HUES6 (cell line): ENCODE measurements around the gene XPO5.

Experiments
- H3K27ac ChIP-seq: 2 replicates; pipeline ENCODE4 v1.7.0; 2013; ENCODE audit warnings: low read depth, mild to moderate bottlenecking, low read length, inconsistent platforms
- H3K27me3 ChIP-seq: 2 replicates; pipeline ENCODE4 v1.6.1; 2013; ENCODE audit warnings: low read length; ENCODE audit not compliant: control insufficient read depth, insufficient read depth
- H3K36me3 ChIP-seq: 2 replicates; pipeline ENCODE4 v1.6.1; 2013; ENCODE audit warnings: low read length; ENCODE audit not compliant: control insufficient read depth, insufficient read depth
- H3K4me1 ChIP-seq: 2 replicates; pipeline ENCODE4 v1.6.1; 2013; ENCODE audit warnings: low read length; ENCODE audit not compliant: control insufficient read depth, insufficient read depth
- H3K4me3 ChIP-seq: 2 replicates; pipeline ENCODE4 v1.5.1; 2013; ENCODE audit warnings: low read depth, low read length
- H3K9ac ChIP-seq: one replicate; pipeline ENCODE4 v1.6.1; 2013; ENCODE audit warnings: mild to moderate bottlenecking, low read length
- H3K9me3 ChIP-seq: 2 replicates; pipeline ENCODE4 v1.6.1; 2013; ENCODE audit warnings: low read depth, low read length; ENCODE audit not compliant: control insufficient read depth, insufficient read depth

XPO5 gene

DNA sequence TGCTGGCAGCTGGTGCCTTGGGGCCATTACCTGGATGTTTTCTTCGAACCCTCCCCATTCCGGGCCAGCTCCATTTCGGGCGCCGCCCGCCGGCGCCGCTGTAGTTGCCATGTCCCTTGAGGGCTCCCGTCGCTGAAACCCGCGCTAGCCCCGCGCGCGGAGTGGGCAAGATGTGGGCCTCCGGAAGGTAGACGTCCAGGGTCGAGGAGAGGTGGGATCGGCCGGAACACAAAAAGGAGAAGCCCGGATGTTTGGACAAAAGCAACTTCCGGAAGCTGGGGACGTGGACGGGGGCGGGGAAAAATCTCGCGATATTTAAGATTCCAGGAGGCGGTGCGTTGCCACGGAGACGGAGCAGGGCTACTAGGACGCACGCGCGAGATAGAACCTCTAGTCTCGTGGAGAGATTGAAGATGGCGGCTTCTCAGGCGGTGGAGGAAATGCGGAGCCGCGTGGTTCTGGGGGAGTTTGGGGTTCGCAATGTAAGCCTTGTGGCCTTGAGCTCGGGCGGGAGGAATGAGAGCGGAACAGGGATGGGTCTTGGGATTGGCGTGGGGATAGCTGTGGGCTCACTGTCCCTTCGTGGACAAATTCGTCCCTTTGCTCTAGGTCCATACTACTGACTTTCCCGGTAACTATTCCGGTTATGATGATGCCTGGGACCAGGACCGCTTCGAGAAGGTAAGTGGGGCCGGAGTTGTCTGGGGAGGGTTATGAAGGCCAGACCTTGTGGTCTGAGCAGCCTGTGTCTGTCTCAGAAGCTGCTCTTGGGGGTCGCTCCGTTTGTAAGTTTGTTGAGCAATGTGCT lies 58.9 kb downstream of the XPO5 start, which contains the start of the genes POLR1C and YIPF3:
POLR1C (plus strand) TSS at position 393 of the 808 bp plus-strand sequence; CDS start at position 414, 21 bp downstream.
YIPF3 (minus strand) TSS at position 230 of the 808 bp plus-strand sequence; CDS start at position 111, 119 bp downstream.
- Histone ChIP-seq H3K4me1 (peaks cover 11% of the 10 kb centered on the region), H3K4me3 (peak within 1 kb of the TSS; percentile 89), H3K27ac (peak within 1 kb of the TSS; percentile 68), H3K36me3 (peaks cover 69% of the 10 kb centered on the region), H3K9me3 (no peaks in the 10 kb centered on the region), H3K27me3 (no peaks in the 10 kb centered on the region), H3K9ac (peak within 1 kb of the TSS; percentile 95)

DNA sequence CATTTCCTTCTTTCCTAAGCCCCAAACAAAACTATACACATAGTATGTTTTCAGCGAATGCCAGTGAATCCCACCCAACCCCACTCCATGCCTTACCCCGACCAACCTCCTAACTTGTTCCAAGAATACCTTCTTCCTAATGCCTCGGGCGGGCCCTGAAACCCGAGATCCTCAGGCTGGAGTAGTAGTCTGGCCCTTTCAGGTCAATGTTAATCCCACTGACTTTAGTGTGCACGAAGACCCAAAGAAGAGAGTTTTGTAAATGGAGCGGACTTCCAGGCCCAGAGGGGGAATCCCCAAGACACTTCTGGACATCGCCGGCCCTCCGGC lies 59.5 kb downstream of the XPO5 start:
- peaks cover 69% of the 10 kb centered on the region for H3K36me3 ChIP-seq
- H3K4me3 ChIP-seq = peak overlapping the region; percentile 89

DNA sequence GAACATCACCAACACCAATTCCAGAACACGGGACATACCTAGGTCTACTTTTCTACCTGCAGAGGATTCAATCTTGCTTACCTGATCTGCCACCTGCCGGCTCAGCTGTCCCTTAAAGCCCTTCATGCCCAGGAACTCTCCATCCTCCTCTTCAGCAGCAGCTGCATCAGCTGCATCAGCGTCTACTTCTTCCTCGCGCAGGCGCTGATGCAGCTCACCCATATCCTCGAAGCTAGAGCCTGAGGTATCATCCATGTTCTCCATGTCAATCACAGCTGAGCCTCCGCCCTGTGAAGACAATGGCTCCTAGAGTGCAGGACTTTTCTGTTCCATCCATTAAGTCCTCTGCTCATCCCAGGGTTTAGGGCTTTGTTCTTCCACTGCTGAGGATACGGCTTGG lies 60.0 kb downstream of the XPO5 start:
- Histone ChIP-seq H3K9me3 (no peaks in the 10 kb centered on the region), H3K27me3 (no peaks in the 10 kb centered on the region), H3K4me3 (peak overlapping the region; percentile 89), H3K27ac (no peak overlapping the region), H3K4me1 (peaks cover 18% of the 10 kb centered on the region), H3K36me3 (peaks cover 66% of the 10 kb centered on the region), H3K9ac (peak overlapping the region; percentile 95)

More for the DNA sequence above, 59.5 kb downstream of the XPO5 start:
- Histone ChIP-seq H3K9ac (peak overlapping the region; percentile 95), H3K9me3 (no peaks in the 10 kb centered on the region), H3K27me3 (no peaks in the 10 kb centered on the region), H3K4me1 (peaks cover 16% of the 10 kb centered on the region), H3K27ac (peak overlapping the region; percentile 68)

DNA sequence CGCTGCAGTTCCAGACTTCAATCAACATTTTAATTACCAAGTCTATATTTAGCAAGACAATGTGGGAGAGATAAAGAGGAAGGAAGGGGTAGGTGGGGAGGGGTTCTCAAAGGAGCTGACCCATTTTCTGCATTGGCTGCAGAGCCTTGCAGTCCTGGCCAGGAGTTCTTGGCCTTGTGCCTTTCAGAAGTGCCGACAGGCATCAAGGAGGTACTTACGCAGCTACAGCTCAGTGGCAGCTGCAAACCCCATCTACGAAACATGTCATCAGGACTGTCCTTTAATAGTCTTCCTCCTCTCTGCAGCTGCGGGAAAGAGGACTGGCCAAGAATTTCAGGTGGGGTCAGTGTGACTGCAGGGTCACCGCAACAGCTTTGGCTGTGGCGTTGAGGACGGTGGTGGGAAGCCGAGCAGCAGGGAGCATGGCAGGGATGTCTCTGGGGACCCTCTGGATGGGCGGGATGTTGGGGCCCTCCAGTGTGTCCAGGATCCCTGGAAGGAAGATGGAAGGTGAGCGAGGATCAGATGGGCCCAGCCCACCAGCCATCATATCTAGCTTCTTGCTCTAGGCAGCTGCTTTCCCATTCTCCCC lies 63.9 kb downstream of the XPO5 start:
- no peak overlapping the region for H3K27ac ChIP-seq
- H3K36me3 ChIP-seq = peaks cover 42% of the 10 kb centered on the region
- H3K4me3 ChIP-seq = no peak overlapping the region
- no peaks in the 10 kb centered on the region for H3K9me3 ChIP-seq
- H3K27me3 ChIP-seq = peaks cover 28% of the 10 kb centered on the region
- peaks cover 23% of the 10 kb centered on the region for H3K4me1 ChIP-seq
- H3K9ac ChIP-seq = no peak overlapping the region

DNA sequence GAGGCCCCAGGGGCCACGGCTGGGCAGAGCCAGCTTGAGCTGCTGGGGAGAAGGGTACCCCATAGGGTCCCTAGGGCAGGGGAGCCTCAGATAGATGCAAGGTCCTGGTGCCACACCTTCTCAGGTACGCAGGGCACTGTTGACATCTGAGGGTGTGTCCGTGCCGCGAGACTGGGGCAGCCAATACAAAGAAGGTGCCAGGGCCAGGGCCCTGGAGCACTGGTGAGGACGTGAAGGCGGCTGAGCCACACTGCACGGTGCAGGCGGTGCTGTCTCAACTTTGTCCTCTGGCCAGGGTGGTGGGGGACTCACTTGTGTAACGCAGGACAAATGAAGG lies 65.0 kb downstream of the XPO5 start:
- H3K36me3 ChIP-seq = peaks cover 43% of the 10 kb centered on the region
- H3K9ac ChIP-seq = peak overlapping the region; percentile 55
- H3K4me3 ChIP-seq = peak overlapping the region; percentile 91
- peaks cover 30% of the 10 kb centered on the region for H3K27me3 ChIP-seq
- H3K27ac ChIP-seq = no peak overlapping the region
- H3K4me1 ChIP-seq = peaks cover 23% of the 10 kb centered on the region
- H3K9me3 ChIP-seq = no peaks in the 10 kb centered on the region

DNA sequence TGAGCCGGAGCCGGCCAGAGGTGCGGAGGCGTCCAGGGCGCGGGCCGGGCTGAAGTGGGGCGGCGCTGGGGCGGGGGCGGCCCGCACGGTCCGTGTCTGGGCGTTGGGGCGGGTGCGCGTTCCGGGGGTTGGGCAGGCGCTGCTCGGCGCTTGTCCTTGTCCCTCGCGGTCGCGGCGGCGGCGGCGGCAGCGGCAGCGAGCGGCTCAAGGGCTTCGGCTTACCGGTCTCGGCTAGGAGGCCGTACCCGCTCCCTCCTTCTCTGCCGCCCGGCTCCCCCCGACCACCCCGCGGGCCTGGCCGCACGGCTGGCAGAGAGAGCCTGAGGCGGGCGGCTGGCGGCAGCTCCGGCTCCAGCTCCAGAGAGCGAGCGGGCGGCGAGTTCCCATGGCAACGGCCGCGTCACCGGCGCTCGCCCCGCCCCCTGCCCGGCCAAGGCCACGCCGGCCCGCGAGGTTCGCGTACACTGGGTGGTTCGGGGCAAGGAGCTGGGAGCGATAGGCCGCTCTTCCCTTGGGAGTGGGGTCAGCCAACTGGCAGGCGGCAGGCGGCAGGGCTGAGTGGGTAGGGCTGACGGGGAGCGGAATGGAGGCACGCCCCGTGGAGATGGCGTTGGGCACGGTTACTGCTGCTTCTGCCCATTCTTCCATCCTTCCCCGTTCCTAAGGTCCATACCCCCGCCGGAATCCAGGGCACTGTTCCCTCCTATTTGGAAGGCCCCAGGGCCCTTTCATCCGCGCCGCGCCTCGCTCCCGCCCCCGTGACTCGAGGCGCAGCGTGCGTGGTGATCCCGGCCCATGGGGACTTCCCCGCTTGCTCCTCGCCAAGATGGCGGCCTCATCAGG lies 65.6 kb downstream of the XPO5 start, which contains the start of gene LRRC73:
LRRC73 (minus strand) TSS at position 363 of the 843 bp plus-strand sequence. CDS start 561 bp downstream, outside the sequence.
- Histone ChIP-seq H3K27me3 (peaks cover 30% of the 10 kb centered on the region), H3K27ac (no peak within 1 kb of the TSS), H3K4me1 (peaks cover 20% of the 10 kb centered on the region), H3K9me3 (no peaks in the 10 kb centered on the region), H3K9ac (peak within 1 kb of the TSS; percentile 55), H3K36me3 (peaks cover 44% of the 10 kb centered on the region), H3K4me3 (peak within 1 kb of the TSS; percentile 91)

DNA sequence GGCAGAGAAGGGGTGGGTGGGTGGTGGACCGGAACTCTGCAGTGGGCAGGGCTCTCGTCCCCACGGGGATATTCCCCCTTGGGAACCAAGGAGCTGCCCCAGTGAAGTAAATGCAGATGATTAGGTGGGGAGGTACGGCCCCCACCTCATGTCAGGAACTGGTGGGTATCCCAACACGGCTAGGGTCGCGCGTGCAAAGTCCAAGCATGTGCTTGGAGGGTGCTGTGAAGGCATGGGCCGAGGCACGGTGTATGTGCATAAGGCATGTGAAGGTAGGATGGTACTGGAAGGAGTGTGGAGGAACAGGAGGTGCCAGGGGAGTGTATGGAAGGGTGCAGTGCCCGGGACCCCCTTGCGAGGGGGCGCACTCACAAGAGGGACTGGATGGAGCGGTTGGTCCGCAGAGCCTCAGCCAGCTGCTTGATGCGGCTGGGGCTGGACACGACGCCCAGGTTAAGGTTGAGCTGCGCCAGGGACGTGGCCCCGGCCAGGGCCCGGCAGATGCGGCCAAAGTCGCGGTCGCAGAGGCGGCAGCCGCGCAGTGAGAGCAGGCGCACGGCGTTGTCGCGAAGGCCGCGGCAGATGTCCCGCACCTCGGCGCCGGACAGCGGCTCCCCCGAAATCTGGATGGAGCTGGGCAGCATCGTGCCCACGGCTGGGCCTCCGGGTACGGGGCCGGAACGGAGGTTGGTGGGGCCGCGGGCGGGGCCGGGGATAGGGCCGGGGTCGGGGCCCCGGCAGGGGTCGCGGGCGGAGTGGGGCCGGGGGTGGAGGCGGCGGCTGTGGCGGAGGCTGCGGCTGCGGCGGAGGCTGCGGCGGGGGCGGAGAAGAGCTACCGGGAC lies 66.5 kb downstream of the XPO5 start:
- Histone ChIP-seq H3K4me1 (peaks cover 20% of the 10 kb centered on the region), H3K36me3 (peaks cover 47% of the 10 kb centered on the region), H3K9me3 (no peaks in the 10 kb centered on the region), H3K4me3 (peak overlapping the region; percentile 91), H3K9ac (peak overlapping the region; percentile 11), H3K27ac (no peak overlapping the region), H3K27me3 (peaks cover 30% of the 10 kb centered on the region)

DNA sequence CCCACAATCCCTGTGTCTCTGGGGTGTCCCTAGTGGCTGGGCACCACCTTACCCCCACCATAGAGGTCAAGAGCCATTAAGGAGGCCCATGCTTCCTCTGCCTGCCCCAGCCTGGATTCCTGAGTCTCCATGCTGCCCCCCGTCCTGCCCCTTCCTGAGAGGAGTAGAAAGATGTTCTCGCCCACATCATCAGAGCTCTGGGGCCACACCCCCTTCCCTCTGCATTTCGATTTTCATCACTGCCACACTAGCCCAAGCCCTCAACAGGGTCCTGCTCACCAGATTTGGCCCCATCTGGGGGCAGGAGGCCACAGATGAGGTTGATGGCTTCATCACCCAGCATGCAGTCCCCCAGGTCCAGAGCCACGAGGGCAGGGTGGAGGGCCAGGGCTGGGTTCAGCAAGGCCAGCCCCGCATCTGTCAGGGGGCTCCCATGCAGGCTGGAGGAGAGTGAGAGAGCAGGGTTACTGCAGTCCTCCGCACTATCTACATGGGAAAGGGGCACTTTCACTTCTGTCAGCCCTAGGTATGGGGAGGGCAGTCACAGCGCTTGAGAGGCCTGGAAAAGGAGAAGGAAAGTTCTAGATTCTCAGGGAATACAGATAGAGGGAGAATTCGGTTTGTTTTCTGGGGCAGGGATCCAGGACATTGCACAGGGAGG lies 67.2 kb downstream of the XPO5 start:
- Histone ChIP-seq H3K9ac (no peak overlapping the region), H3K36me3 (peaks cover 46% of the 10 kb centered on the region), H3K4me1 (peaks cover 20% of the 10 kb centered on the region), H3K9me3 (no peaks in the 10 kb centered on the region), H3K27ac (no peak overlapping the region), H3K27me3 (peaks cover 30% of the 10 kb centered on the region), H3K4me3 (no peak overlapping the region)

DNA sequence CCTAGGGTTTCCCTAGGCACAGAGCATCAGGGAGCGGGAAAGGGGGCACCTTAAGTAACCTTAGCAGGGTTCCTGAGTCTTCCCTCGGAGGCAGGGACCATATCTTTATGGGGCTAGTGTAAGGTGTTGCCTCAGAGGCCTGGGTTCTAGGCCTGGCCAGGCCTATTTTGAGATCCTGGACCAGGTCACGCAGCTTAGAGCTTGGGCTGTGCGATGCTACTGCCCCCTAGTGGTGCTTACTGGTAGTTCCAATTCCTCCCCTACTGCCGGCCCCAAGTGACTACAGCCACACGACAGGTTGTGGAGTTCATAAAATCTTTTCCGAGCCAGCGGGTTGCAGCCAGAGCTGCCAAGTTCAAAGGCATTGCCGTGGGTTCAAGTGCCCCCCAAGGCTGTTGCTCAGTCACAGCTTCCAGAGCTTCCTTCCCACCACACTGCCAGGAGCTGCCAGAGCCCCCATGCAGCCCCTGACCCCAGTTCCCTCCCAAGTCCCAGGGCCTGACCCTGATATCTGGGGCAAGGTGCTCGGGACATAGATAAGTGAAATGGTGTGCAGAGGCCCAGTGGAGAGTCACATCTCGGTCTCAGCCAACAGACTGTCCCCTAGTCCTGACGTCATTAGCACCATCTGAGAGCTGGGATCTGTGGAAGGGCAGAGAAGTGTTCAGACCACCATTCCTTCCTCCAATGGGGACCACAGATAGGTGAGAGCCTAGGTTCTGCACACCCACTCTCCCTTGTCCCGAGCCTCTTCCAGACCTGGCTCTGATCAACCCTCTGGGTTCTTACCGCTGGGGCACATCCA lies 69.0 kb downstream of the XPO5 start:
- Histone ChIP-seq H3K36me3 (peaks cover 46% of the 10 kb centered on the region), H3K9me3 (no peaks in the 10 kb centered on the region), H3K9ac (no peak overlapping the region), H3K4me3 (no peak overlapping the region), H3K27ac (no peak overlapping the region), H3K4me1 (peaks cover 19% of the 10 kb centered on the region), H3K27me3 (peaks cover 30% of the 10 kb centered on the region)
